ENCODE results near the gene GFI1.

DNA sequence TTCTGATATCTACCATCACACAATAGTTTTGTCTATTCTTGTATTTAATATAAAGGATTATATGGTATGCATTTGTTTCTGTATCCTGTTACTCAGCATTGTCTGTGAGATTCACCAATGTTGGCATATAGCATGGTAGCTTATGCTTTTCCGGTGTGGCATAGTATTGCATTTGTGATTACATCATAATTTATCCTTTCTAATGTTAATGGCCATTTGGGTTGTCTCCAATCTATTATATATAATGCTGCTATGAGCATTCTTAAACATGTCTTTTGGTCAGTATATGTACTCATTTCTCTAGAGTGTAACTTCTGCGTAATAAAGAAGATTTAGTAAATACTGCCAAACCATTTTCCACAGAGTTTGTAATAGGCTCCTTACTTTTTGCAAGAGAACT lies 40.9 kb upstream of the GFI1 start:
- TF ChIP-seq, protein P1, sequence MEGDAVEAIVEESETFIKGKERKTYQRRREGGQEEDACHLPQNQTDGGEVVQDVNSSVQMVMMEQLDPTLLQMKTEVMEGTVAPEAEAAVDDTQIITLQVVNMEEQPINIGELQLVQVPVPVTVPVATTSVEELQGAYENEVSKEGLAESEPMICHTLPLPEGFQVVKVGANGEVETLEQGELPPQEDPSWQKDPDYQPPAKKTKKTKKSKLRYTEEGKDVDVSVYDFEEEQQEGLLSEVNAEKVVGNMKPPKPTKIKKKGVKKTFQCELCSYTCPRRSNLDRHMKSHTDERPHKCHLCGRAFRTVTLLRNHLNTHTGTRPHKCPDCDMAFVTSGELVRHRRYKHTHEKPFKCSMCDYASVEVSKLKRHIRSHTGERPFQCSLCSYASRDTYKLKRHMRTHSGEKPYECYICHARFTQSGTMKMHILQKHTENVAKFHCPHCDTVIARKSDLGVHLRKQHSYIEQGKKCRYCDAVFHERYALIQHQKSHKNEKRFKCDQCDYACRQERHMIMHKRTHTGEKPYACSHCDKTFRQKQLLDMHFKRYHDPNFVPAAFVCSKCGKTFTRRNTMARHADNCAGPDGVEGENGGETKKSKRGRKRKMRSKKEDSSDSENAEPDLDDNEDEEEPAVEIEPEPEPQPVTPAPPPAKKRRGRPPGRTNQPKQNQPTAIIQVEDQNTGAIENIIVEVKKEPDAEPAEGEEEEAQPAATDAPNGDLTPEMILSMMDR (IDR thresholded peaks at IDR 0.05): no peak
- TF ChIP-seq POLR2A (IDR thresholded peaks at IDR 0.05): no peak

Measured in adrenal gland (tissue), 5 donors.